B cell (primary cell): ENCODE measurements around the gene ZNF641.

ENCODE experiments used
- CTCF ChIP-seq: fragments of 200-600 bp; IDR thresholded peaks from one replicate; pipeline ENCODE4 v1.8.0; 2022; ENCODE audit warnings: antibody characterized with exemption, mild to moderate bottlenecking
- EZH2 ChIP-seq: IDR thresholded peaks from 2 replicates; pipeline ENCODE4 v1.6.1; 2012; ENCODE audit warnings: borderline replicate concordance, low read depth, mild to moderate bottlenecking, moderate library complexity, low read length; ENCODE audit not compliant: insufficient read depth, poor library complexity, severe bottlenecking

- TF ChIP-seq CTCF (no peak), EZH2 (no peak)
Observed at GRCh38 chr12:48377646-48378045, 26.9 kb upstream of the ZNF641 start.
